GM21737 (cell line): ENCODE measurements around the gene TPRX1.
"Not testable (repeated sequence)": the region's sequence is repeated elsewhere in the genome, so short reads cannot be mapped to it uniquely, and the experiment has no call there.

Experiments
- ATAC-seq: cut with Tn5 transposase; IDR thresholded peaks from one replicate; pipeline ENCODE4 v1.9.1; 2021; ENCODE audit warnings: mild to moderate bottlenecking, moderate library complexity; ENCODE audit not compliant: unreplicated experiment

TPRX1 gene, protein sequence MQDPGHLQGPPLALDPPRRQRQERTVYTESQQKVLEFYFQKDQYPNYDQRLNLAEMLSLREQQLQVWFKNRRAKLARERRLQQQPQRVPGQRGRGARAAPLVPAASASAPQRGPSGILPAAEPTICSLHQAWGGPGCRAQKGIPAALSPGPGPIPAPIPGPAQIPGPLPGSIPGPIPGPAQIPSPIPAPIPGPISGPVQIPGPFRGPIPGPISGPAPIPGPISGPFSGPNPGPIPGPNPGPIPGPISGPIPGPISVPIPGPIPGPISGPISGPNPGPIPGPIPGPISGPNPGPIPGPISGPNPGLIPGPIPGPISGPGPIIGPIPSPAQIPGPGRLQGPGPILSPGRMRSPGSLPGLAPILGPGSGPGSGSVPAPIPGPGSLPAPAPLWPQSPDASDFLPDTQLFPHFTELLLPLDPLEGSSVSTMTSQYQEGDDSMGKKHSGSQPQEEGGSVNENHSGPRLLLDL

DNA sequence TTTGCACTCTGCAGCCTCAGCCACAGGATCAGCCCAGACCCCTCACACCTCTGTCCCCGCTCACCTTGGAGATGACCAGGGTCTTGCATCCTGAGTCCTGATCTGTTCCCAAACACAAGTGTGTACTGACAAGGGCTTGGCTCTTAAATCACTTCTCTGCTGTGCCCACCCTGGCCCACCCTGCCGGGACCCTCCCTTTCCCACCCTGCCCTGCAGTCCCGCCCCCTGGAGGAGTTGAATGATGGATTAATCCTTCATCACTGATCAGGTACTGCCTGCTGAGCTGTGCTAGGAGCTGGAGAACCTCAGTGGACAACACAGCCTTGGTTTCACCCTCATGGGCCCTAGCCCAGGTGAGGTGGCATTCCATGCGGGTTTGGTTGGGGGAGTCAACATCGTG is at the start of gene TPRX1:
TPRX1 (minus strand) TSS at position 101 of the 400 bp plus-strand sequence; CDS start at position 89, 12 bp downstream.
- not testable (repeated sequence) for ATAC-seq

DNA sequence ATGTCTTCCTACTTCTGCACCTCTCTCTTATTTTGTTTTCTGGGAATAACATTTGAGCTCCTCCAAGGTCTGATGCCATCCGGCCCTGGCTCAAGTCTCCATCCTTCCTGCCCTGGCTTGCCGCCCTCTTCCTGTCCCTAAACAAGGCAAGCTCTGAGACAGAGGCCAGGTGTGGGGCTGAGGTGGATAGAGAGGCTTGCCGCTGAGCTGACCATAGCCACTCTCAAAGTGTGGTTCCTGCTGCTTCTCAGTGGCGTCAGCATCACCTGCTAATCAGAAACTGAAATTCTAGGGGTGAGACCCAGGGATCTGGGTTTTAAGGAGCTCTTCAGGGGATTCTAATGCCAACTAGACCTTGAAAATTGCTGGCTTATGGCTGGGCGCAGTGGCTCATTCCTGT is 48.7 kb upstream of the TPRX1 start:
- ATAC-seq: no peak

DNA sequence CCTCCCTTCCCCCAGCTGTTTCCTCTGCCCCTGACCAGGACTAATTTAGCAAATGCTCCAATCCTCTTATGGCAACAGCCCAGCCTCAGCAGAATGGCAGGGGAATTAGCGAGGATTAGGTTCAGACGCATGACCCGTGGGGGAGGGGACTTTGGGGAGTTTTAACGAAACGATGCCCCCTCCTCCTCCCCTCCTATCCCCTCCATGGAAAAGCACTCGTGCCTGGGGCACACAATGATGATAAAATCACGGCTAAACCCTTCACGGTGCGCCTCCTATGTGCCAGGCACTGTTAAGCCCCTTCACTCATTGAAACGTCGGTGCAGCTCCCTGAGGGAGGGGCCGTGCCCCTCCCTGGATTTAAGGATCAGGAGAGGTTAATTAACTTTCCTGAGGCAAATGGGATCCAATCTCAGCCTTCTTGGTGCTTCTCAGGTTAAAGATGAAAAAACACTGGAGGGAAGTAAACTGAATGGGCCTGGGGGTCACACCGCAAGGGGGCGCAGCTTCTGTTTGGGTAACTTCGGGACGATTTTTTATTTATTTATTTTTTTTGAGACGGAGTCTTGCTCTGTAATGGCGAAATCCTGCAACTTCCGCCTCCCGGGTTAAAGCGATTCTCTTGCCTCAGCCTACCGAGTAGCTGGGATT is 44.6 kb upstream of the TPRX1 start:
- no peak for ATAC-seq

DNA sequence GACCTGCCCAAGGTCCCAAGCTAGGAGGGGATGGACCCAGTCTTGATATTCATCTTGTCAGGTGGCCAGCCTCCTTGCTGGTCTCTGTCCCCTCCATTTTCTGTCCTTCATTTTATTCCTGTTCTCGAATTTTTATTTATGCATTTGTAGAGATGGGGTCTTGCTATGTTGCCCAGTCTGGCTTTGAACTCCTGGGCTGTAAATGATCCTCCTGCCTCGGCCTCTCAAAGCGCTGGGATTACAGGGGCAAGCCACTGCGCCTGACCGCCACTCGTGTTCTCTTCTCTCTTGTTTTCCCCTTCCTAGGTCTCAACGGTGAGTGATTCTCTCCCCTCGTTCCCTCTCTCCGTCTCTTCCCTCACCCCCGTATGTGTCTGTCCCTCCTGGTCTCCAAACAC is 44.1 kb upstream of the TPRX1 start:
- ATAC-seq: no peak

DNA sequence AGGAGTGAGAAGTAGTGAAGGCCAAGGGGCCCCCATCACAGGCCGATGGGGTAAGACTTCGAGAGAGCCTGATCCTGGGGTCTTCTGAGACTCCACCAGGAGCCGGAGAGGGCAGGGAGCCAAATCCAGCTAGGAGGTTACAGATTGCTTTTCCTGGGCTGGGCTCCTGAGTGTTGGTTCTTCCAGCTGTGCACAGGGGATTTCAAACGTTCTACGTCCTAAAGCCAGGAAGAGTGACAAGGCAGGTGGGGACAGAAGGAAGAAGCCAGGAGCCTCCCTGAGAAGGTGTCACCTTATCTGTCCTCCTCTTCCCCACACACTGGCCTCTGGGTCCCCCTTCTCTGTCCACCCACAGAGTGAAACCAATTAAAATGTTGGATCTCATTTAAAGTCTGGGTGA is 38.6 kb upstream of the TPRX1 start:
- ATAC-seq: no peak

DNA sequence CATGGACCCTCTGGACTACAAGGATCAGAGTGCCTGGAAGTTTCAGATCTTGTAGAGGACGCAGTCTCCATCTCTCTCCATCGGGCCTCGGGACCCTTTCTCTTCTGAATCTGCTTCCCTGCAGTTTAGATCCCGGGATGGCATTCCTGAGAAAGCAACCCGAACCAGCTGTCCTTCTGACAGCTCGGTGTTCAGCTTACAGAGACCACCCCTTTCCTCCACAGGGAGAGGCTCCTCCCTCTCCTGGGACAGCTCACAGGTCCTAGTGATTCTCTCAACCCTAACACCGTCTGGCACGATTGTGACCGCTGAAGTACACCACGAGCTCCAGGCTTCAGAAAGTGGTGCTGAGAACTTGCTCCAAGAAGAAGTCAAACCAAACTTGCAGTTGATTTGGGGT is 35.6 kb upstream of the TPRX1 start:
- no peak for ATAC-seq

DNA sequence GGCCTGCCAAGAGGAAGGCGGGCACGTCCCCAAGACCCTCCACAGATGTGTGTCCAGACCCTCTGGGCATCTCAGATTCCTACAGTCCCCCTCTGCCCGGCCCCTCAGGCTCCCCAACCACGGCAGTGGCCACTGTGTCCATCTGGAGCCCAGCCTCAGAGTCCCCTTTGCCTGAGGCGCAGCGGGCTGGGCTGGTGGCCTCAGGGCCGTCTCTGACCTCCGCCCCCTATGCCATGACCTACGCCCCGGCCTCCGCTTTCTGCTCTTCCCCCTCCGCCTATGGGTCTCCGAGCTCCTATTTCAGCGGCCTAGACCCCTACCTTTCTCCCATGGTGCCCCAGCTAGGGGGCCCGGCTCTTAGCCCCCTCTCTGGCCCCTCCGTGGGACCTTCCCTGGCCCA is 35.1 kb upstream of the TPRX1 start:
- no peak for ATAC-seq

DNA sequence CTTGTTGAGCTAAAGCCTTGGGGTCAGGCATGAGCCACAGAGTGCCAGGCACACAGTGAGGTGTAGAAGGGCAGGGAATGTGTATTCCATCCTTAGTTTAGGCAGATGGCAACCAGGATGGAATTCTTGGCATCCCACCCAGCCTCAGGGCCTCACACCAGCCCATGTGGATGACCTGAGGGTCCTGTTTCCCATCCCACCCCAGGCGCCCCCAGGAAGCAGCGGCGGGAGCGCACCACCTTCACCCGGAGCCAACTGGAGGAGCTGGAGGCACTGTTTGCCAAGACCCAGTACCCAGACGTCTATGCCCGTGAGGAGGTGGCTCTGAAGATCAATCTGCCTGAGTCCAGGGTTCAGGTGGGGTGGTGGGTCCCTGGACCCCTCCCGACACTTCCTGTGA is 31.7 kb upstream of the TPRX1 start:
- no peak for ATAC-seq

DNA sequence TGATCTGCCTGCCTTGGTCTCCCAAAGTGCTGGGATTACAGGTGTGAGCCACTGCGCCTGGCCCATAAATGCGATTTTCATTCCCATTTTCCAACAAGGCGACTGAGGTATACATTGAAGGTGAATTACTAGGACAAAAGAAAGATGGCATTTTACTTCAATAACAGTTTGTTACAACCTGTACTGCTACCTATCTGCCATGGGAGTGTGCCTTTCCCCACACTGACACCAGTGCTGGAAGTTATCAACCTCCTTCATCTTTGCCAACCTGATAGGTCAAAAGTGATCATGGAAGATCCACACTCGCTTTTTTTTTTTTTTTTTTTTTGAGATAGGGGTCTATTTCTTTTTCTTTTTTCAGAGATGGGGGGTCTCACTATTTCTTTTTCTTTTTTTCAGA is 28.4 kb upstream of the TPRX1 start:
- no peak for ATAC-seq

DNA sequence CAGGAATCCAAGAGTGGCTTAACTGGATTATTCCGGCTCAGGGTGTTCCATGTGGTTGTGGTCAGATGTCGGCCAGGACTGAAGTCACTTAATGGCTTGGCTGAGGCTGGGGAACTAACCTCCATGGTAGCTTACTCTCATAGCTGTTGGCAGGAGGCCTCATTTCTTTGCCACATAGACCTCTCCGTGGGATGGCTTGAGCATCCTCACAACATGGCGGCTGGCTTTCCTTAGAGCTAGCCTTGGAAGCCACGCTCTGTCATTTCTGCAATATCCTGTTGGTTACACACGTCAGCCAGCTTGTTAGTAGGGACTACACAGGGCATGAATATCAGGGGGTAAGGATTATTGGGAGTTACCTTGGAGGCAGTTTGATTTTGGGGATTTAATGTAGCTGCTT is 22.4 kb upstream of the TPRX1 start:
- ATAC-seq: no peak

DNA sequence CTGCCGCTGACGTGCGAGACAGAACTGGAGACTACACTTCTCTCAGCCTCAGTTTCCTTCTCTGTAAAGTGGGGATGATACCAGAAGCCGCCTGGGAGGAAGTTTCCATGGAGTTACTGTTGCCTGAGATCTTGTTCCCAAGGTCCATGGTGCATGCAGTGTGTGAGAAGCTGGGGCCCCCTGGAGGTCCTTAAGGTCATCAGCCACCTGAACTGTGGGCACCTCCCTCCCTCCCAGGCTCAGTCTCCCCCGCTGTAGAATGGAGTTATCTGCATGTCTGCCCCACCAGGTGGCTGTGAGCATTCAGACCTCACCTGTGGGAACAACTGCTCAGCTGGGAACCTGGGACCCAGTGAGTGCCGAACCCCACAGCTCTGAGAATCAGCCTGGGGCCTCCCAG is 20.0 kb upstream of the TPRX1 start:
- ATAC-seq: no peak

DNA sequence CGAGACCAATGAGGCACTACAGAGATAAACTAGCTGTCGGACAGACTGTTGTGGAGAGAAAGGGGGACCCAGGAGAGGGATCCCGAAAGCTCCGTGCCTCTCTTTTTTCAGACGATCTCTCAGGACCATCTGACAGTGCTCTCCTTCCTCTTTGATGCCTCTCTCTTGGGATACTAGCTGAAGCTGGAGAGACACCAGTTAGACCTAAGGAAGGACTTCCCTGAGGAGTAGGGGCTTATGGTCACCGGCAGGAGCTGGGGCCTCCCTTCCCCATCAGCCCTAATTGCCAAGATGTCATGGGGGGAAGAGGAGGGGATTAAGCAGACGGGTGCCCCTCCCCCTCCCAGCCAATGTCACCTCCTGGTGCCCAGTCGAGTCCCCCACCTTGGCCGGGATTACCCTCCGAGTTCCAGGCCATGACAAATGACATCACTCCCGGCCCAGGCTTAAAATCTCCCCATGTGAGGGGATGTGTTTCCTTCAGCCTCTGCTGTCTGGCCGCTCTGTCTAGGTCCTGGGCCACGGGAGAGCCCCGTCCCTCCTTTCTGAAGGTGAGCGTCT is 17.2 kb upstream of the TPRX1 start, which contains the start of gene CRX:
CRX (plus strand) TSS at position 478 of the 561 bp plus-strand sequence. CDS start 12,507 bp downstream, outside the sequence.
- no peak for ATAC-seq

DNA sequence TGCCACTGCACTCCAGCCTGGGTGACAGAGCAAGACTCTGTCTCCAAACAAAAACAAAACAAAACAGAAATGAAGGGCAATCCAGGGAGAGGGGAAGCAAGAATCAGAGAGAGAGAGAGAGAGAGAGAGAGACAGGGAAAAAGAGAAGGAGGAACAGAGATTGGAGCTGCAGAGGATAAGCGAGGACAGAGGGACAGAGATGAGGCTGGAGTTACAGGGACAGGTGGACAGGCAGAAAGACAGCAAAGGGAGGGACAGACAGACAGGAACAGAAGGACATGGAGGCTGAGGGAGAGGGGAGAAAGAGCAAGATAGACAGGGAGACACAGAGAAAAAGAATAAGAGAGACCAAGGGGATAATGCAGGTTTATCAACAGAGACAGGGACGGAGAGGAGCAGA is 16.1 kb upstream of the TPRX1 start:
- ATAC-seq: no peak

DNA sequence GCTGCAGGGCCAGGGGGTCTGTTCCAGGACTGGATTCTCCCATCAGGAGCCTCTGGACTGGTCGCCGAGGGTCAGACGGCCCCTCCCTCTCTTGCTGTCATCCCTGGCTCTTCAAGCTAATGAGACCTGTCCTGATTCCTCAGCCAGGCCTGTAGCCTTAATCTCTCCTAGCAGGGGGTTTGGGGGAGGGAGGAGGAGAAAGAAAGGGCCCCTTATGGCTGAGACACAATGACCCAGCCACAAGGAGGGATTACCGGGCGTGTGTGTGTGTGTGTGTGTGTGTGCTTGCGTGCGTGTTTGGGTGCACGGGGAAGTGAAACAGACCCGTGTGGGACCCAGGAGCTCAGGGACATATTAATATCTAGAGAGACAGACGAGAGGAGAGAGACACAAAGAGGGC is 15.5 kb upstream of the TPRX1 start:
- no peak for ATAC-seq

DNA sequence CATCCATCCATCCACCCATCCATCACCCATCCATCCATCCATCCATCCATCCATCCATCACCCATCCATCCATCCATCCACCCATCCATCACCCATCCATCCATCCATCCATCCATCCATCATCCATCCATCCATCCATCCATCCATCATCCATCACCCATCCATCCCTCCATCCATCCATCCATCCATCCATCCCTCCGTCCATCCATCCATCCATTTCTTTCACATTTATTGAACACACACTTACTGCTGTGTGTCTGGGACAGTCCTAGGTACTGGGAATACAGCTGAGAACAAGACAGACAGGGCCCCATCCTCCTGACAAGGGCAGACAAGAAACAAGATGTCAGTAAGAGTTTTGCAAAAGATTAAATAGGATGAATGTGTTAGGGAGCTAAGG is 13.9 kb upstream of the TPRX1 start:
- not testable (repeated sequence) for ATAC-seq

DNA sequence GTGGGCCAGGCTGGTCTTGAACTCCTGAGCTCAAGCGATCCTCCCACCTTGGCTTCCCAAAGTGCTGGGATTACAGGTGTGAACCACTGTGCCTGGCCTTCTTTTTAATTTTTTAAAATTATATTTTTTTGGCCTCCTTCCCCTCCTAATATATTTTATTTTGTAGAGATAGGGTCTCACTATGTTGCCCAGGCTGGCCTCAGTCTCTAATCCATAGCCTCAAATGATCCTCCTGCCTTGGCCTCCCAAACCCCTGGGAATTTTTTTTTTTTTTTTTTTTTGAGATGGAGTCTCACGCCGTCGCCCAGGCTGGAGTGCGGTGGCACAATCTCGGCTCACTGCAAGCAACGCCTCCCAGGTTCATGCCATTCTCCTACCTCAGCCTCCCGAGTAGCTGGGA is 11.9 kb upstream of the TPRX1 start:
- not testable (repeated sequence) for ATAC-seq

DNA sequence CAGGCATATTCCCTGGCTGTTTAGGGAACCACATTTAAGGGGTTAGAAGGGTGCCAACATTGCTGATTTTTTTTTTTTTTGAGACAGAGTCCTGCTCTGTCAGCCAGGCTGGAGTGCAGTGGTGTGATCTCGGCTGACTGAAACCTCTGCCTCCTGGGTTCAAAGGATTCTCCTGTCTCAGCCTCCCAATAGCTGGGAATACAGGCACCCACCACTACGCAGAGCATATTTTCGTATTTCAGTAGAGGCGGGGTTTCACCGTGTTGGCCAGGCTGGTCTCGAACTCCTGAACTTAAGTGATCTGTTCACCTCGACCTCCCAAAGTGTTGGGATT is 9.6 kb upstream of the TPRX1 start:
- ATAC-seq: no peak

DNA sequence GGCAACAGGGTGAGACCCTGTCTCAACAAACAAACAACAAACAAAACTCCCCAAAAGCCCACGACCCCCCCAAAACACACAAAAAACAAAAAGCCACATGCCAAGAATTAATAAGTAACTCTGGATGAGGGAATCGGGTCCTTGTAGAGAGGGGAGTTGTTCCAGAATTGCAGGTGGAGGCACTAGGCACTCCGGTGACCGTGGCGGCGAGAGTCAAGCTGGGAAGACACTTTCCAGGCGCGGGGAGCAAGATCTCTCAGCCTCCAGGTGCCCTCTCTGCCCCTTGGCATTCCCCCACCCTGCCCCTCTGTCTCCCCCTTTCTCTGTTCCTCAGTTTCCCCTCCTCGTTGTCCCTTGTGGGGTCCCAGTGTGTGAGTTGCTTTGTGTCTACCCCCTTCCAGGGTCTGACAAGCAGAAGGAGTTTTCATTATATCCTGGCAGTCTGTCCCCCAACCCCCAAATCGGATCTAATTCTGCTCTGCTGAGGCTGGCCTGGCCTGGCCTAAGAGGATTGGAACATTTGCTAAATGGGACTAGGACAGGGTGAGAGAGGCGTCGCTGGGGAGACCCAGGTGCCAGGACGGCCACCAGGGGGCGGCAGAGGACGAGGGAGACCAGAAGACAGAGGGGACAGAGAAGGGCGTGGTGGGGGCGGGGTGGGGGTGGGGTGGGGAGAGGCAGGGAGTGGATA is 9.1 kb upstream of the TPRX1 start:
- ATAC-seq: no peak

DNA sequence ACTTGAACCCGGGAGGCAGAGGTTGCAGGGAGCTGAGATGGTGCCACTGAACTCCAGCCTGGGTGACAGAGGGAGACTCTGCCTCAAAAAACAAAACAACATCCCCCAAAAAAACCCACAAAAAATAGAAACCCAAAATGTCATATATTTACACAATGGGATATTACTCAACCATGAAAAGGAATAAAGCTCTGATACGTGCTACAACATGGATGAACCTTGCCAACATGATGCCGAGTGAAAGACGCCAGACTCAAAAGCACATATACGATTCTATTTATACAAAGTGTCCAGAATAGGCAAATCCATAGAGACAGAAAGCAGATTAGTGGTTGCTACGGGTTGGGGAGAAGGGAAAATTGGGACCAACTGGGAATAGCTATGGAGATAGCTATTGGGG is 2.1 kb upstream of the TPRX1 start:
- ATAC-seq: no peak

DNA sequence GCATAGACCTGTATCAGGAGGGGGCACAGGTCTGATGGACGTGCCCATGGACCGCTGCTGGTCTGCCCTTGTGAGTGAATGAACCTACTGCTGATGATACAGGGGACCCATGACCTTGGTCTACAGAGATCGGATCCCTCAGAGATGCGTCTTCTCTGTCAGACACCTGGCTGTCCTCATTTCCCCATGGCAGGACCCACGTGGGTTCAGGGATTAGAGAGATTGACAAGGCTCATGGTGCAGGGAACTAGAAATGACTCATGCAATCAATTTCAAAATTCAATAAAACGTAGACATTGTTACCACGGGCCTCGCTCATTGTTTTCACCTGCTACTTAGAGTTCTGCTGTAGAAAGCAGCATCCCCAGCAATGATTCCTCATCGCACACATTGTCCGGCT is 962 bp upstream of the TPRX1 start:
- no peak for ATAC-seq

DNA sequence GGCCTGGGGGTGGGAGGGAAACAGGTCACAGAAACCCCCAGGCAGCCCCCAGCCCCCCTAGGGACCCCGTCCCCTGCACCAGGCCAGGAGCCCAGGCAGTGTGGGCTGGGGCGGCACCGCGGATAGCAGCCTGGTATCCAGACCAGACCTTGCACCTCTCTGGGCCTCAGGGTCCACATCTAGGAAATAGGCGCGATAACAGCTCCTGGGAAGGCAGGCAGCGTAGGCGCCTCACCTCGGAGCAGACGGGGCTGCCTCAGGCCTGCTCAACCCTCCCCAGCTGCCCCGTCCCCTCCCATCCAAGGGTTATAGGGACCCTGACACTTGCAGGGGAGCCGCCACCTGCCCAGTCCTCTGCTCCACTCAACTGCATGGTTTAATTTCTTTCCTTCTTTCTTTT is 680 bp downstream of the TPRX1 start:
- ATAC-seq: not testable (repeated sequence)

DNA sequence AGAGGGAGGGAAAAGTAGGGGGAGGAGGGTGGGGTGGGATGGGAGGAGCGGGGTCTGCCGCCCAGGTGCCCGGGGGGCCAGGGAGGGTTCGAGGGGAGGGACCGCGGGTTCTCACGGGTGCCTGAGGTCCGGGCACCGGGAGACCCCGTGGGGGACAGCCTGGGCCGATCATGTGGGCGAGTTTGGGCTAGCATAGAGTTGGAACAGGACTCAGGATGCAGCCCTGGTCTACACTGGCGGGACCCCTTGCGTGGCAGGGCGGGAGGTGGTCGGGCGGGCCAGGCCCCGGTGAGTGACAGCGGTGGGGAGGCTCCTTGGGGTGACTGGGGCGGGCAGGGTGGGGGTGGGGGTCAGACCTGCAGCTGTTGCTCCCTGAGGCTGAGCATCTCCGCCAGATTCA is 1.2 kb downstream of the TPRX1 start:
- not testable (repeated sequence) for ATAC-seq
